KOPT-K1 (cell line): ENCODE data around the gene SNX33.
"Not testable (repeated sequence)": the region's sequence is repeated elsewhere in the genome, so short reads cannot be mapped to it uniquely, and the experiment has no call there.

Source experiments
- H3K27ac ChIP-seq: fragments of 200-600 bp; sonication (generic); 2 replicates; pipeline ENCODE4 v1.5.1; 2016; ENCODE audit warnings: antibody characterized with exemption, mild to moderate bottlenecking, low read depth, low read length; ENCODE audit not compliant: poor library complexity, severe bottlenecking
- H3K36me3 ChIP-seq: fragments of 200-600 bp; sonication (generic); 2 replicates; pipeline ENCODE4 v1.5.1; 2017; ENCODE audit warnings: antibody characterized with exemption, mild to moderate bottlenecking, low read length, moderate library complexity; ENCODE audit not compliant: insufficient read depth
- H3K9me3 ChIP-seq: fragments of 200-600 bp; sonication (generic); 2 replicates; pipeline ENCODE4 v1.5.1; 2017; ENCODE audit warnings: antibody characterized with exemption, low read length, mild to moderate bottlenecking; ENCODE audit not compliant: insufficient read depth, poor library complexity, severe bottlenecking

Gene SNX33

GRCh38 chr15:75705854-75706681, 58.4 kb downstream of the SNX33 start:
- H3K9me3 ChIP-seq, result no peaks in the 10 kb centered on the region
- no peaks in the 10 kb centered on the region for H3K36me3 ChIP-seq
- no peak overlapping the region for H3K27ac ChIP-seq

- no peaks in the 10 kb centered on the region for H3K36me3 ChIP-seq
- no peak overlapping the region for H3K27ac ChIP-seq
- no peaks in the 10 kb centered on the region for H3K9me3 ChIP-seq
These were observed 58.9 kb downstream of the SNX33 start for GRCh38 chr15:75706682-75706954.

- H3K27ac ChIP-seq, H3K36me3 ChIP-seq: not testable (repeated sequence)
These were observed 61.7 kb downstream of the SNX33 start for GRCh38 chr15:75709458-75709857.

GRCh38 chr15:75710874-75711273, 63.2 kb downstream of the SNX33 start:
- H3K9me3 ChIP-seq, H3K27ac ChIP-seq, H3K36me3 ChIP-seq: not testable (repeated sequence)

More at GRCh38 chr15:75709458-75709857, 61.7 kb downstream of the SNX33 start:
- H3K9me3 ChIP-seq, result not testable (repeated sequence)

GRCh38 chr15:75711495-75711894, 63.8 kb downstream of the SNX33 start:
- H3K27ac ChIP-seq, H3K9me3 ChIP-seq, H3K36me3 ChIP-seq: not testable (repeated sequence)
